ENCODE measurements around the gene DMBT1.

DNA sequence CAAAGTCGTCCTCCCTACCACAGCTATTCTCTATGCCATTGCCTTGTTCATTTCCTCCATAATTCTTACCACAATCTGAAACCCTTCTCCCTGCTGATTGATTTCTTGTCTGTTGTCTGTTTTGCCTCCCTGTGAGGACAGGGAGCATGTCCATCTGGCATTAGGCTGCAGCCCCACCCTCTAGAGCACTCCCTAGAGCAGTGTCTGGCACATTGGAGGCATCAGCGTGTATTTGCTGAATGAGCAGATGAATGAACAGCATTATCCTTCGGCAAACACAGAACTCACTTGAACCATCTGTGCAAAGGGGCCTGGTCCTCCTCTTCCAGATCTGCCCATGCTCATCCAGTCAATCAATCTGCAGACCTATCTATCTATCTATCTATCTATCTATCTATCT lies 5.1 kb upstream of the DMBT1 start:
- TF ChIP-seq POLR2A (IDR thresholded peaks at IDR 0.05): no peak
- TF ChIP-seq, protein P1, sequence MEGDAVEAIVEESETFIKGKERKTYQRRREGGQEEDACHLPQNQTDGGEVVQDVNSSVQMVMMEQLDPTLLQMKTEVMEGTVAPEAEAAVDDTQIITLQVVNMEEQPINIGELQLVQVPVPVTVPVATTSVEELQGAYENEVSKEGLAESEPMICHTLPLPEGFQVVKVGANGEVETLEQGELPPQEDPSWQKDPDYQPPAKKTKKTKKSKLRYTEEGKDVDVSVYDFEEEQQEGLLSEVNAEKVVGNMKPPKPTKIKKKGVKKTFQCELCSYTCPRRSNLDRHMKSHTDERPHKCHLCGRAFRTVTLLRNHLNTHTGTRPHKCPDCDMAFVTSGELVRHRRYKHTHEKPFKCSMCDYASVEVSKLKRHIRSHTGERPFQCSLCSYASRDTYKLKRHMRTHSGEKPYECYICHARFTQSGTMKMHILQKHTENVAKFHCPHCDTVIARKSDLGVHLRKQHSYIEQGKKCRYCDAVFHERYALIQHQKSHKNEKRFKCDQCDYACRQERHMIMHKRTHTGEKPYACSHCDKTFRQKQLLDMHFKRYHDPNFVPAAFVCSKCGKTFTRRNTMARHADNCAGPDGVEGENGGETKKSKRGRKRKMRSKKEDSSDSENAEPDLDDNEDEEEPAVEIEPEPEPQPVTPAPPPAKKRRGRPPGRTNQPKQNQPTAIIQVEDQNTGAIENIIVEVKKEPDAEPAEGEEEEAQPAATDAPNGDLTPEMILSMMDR (IDR thresholded peaks at IDR 0.05): no peak
